ENCODE results near the gene FEZF1.

DNA sequence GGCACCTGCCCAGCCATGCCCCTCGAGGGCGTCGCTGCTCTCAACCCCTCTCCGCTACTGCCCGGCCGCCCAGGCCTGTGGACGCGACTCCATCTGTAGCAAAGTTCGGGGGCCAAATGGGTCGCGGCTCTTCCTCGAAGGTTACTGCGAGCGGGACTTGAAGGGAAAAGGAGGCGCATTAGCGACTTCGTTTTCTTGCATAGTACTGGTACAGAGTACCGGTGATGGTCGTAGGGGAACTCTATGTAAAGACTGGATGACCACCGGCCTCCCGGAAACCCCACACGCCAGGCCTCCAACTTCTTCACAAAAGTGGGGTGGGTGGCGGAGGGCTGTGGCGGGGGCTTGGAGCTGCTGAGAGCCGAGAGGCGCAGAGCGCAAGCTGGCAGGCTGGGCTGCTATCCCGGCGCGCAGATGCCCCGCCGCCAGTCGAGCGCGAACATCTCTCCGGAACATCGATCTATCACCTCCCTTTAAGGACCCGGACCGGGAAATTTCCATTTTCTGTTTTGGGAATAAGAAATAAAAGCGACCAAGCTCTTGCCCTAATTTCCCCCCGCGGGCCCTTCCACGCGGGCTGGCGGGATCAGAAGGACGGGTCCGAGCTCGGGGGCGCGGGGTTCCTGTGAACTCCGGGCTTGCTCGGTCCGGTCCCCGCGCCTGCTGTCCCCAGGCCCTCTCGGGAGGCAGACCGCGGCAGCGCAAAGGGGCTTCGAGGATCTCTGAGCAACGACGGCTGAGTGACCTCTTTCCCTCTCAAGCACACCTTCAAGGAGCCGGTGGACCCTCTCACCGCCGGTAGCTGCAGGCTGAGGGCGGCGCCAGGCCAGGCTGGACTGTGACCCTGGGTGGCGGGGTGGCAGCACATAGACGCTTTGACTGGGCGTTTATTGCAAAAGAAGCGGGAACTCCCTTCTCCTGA lies 12.2 kb upstream of the FEZF1 start:
- TF ChIP-seq, protein P1, sequence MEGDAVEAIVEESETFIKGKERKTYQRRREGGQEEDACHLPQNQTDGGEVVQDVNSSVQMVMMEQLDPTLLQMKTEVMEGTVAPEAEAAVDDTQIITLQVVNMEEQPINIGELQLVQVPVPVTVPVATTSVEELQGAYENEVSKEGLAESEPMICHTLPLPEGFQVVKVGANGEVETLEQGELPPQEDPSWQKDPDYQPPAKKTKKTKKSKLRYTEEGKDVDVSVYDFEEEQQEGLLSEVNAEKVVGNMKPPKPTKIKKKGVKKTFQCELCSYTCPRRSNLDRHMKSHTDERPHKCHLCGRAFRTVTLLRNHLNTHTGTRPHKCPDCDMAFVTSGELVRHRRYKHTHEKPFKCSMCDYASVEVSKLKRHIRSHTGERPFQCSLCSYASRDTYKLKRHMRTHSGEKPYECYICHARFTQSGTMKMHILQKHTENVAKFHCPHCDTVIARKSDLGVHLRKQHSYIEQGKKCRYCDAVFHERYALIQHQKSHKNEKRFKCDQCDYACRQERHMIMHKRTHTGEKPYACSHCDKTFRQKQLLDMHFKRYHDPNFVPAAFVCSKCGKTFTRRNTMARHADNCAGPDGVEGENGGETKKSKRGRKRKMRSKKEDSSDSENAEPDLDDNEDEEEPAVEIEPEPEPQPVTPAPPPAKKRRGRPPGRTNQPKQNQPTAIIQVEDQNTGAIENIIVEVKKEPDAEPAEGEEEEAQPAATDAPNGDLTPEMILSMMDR (IDR thresholded peaks at IDR 0.05): no peak
- TF ChIP-seq POLR2A (IDR thresholded peaks at IDR 0.05): no peak
